GM19463 (cell line): ENCODE measurements around the gene KRT73.

Source experiments
- ATAC-seq: cut with Tn5 transposase; IDR thresholded peaks from one replicate; pipeline ENCODE4 v1.9.1; 2021; ENCODE audit warnings: mild to moderate bottlenecking, moderate library complexity; ENCODE audit not compliant: unreplicated experiment

Gene KRT73

DNA sequence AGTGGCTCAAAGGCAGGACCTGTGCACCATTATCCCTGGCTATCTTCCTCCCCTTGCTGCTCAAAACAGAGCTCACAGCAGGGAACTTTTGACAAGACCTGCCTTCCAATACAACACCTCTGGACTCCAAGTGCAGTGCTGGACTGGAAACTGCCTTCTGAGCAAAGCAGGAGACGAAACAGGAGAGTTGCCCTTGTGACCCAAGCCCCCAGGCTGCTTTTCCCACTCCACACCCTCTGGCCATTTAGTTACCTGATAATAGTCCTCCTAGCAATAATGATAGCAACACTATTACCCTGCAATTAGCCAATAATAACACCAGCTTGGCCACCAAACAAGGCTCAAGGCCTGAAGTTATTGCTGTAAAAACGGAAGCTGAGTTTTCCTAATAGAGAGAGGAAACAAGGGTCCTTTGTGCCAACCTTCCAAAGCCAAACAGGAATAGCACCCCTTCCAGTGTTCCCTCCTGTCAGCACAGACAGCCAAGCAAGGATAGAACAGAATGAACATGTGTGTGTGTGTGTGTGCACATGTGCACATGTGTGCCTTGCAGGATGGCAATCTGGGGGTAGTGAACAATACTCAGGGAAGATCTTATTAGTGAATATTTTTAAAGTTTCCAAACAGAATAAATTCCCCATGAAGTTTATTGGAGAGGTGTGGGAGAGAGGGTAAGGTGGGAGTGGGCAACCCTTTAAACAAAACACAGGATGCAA, 9.2 kb upstream of the KRT73 start:
- no peak for ATAC-seq

DNA sequence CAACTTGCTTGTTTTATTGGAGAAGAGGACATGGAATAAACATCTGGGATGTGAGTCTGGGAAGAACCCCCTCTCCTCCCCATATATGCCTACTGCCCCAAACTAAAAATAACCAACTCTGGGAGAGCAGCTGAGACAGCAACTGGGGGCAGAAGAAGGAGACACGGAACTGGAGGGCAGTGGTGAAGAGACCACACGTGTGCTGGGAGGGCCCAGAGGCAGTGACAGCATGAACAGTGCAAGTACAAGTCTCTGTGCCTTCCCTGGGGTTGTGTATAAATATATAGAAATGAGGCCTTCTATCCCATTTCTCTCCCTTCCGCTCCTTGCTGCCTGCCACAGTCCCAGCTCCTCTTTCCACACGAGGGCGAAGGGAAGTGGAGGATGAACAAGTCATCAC, 4.0 kb upstream of the KRT73 start:
- no peak for ATAC-seq

DNA sequence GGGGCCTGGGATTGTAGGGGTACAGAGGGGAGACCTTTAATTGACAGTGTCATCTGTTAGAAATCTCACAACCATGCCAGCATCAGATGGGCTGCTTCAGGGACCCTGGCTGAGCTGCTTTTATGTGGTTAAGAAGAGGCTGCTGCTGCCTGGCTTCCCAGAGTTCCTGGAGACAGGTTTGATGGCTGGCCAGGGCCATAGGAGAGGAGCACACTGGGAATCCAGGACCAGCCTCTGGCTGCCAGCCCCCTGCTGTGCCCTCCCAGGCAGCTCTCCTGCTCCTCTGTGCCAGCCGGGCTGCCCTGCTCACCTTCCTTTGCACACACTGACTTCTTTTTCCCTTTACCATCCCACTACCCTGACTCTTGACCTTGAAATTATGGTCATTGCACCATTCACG, 507 bp upstream of the KRT73 start:
- ATAC-seq: no peak

DNA sequence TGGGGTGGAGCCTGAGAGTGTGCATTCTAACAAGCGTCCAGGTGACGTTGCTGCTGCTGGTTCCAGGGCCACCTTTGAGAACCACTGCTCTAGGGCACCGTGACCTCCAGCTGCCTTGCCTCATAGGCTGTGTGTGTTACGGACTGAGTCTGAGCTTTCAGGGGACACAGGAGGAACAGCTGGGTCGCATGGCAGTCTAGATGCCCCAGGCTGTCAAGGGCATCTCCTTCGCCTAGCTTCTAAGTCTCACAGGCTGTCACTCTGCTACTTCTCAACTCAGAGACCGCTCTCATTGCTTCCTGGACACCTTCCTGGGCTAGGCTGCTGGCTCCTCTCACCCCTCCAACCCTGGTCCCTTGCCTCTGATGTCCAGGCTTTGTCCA, 965 bp downstream of the KRT73 start:
- ATAC-seq: no peak

DNA sequence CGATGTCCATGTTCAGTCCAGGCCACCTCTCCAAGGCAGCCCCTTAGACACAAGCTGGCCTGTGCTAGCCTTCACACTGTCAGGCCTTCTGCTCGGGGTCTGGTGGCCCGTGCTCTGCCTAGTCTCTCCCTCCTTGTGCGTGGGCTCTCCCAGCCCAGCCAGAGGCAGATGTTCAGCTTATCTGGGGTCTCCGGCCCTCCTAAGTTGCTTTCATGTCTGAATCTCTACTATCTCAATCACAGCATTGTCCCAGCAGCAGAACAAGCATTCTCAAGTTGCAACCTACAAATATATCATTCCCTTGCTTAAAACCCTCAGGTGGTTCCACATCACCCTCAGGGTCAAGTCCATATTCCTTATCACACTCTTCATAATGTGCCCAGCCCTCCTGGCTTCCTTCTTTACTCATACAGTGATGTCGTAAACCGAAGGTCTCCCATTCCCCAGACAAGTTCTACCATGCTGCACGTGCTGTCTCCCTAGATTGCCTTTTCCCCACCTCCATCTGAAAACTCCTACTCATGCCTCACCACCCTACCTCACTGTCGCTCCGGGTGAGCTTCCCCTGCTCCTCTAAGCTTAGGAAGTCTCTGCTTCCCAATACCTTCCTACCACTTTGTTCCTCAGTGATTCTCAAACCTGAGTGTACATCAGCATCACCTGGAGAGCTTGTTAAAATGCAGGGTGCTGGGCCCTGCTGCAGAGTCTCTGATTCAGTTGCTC, 1.5 kb downstream of the KRT73 start:
- no peak for ATAC-seq

DNA sequence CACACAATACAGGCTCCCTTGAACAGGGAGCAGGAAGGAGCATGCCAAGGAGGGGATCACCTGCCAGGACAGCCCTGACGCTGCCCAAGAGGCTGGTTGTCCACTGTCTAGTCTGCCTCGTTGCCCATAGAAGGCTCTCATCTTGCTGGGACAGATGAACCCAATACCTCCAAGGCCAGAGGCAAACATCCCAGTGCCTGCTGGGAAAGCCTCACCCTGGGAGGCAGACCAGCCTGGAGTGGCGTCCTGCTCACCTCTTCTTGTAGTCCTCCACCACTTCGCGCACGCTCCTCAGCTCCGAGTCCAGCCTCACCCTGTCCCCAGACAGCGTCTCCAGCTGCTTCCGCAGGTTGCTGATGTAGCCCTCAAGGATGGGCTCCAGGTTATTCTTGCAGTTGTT, 2.4 kb downstream of the KRT73 start:
- no peak for ATAC-seq

DNA sequence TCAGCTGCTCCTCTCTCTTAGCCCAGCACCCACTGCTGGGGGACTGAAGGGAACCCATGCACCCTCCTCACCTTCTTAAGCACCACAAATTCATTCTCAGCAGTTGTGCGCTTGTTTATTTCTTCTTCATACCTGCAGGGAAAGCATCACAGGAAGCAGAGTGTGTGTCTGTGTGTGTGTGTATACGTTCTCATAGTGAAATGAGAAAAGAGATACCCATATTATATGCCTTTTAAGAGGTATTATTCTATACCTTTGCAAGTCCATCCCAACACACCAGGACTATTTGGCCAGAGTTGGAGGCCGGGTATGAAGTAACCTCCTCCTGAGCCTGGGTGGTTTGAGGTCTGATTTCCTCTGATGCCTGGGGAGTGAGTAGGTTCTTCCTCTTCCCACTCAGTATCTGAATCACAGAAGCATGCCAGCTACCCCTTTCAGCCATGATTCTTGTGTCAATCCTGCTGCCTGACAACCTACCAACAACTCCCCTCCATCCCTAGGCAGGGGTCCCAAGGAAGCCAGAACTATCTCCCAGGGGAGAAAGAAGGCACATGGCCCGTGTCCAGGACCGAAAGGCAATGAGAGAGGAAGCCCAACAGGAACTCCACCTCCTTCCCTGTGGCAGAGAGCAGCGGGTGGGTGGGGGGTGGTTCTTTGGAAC, 3.0 kb downstream of the KRT73 start:
- ATAC-seq: no peak

DNA sequence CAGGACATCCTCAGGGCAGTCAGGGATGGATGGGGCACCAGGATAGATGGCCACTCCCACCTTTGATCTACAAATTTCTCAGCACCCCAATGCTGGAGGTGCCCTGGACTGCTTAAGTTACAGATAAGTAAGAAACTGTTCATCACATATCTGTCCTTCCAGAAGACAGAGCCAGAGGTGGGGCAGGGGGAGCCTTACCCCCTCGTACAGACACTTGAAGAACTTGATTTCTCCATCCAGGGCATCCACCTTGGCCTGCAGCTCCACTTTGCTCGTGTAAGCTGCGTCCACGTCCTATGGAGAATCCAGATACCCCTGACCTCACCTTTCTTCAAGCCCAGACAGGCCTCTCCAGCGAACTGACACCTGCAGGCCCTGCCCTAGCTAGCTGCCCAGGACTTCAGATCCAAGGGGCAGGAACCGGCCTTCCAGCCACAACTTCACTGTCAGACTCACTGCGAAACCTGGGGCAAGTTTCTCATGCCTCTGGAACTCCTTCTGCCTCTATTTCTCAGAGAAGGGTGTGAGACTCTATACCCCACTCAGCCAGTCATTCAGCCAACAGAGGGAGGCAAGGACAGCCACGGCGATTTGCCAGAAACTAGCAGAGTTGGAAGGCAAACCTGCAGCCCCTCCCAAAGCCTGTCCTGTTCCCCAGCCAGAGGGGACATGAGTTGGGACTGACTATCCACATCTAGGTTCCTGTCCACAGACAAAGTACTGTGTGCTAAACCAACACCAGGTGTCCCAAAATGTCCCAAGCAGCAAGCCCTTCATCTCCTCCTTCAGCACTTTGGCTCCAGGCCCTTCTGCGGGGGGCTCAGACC, 3.8 kb downstream of the KRT73 start:
- no peak for ATAC-seq

DNA sequence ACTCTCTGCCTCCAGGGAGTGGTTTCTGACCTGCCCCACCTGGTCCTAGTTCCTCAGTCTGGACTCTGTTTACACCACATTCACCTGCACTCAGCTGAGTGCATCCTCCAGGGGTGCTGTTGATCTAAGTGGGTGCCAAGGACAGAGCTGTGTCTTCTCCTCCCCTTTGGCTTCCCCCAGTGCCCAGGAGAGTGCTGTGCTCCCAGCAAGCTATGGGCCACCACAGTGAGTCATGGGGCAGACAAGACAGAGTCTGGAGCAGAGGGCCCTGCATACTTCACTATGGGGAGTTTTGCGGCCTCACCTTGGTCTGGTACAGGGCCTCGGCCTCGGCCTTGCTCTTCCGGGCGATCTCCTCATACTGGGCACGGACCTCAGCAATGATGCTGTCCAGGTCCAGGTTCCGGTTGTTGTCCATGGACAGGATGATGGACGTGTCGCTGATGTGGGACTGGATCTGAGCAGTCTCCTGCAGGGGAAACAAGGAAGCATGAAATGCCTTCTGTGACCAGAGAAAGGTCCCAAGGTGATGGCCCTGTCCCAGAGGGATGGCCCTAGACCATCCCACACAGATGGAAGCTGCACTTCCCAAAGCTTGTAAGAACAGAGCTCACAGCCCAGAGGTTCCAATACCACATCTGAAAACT, 4.9 kb downstream of the KRT73 start:
- no peak for ATAC-seq

DNA sequence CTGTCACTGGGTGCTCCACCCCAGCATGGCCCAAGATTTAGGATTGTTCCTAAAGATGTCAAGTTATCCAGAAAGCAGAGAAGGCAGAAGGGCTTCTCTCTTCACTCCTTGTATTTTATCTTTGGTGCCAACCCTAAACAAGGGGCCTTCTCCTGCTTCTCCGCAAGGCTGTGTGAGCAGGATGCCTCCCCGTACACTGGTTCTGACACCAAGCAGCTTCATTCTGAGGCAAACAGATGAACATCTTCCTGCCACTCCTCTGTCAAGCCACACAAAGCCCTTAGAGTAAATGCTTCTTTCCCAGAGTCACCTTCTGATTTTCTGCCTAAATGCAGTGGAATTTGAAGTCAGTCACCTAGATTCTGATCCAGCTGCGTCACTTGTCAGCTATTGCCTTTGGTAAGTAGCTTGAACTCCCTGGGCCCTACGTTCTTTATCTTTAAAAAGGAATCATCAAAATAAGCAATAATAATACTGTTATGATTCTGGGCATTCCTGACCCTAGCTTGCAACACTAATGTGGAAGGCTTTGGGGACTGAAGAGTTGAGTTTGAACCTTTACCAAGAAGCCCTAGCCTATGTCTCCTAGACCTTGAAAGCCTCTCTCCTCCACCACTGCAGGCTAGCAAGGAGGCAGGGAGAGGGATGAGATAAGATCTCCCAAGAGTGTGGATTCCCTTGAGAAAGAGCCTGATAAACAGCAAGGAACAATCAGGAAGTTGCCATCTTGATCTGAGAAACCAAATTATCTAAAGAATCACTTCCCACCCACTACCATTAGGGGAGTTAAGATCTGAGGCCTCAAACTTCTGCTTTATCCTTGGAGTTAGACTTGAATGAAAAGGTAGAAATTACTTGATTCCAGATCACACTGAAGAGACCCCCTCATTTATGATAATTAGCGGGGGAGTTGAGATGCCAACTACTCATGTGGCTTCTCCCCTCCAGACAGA, 5.7 kb downstream of the KRT73 start:
- no peak for ATAC-seq

DNA sequence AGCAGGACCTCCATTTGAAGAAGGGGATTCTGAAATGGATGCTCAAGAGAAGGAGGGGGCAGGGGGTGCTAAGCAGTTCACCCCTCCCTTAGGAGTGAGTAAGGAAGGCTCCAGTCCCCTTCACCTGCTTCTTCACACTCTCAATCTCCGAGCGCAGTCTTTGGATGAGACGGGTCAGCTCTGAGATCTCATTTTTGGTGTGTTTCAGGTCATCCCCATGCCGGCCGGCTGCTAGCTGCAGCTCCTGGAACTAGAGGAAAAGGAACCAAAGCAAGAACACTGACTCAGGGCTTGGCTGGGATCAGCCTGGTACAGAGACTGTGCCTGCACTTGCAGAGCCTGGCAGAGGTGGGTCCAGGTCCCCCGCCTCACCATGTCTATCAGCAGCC, 7.3 kb downstream of the KRT73 start:
- ATAC-seq: no peak

DNA sequence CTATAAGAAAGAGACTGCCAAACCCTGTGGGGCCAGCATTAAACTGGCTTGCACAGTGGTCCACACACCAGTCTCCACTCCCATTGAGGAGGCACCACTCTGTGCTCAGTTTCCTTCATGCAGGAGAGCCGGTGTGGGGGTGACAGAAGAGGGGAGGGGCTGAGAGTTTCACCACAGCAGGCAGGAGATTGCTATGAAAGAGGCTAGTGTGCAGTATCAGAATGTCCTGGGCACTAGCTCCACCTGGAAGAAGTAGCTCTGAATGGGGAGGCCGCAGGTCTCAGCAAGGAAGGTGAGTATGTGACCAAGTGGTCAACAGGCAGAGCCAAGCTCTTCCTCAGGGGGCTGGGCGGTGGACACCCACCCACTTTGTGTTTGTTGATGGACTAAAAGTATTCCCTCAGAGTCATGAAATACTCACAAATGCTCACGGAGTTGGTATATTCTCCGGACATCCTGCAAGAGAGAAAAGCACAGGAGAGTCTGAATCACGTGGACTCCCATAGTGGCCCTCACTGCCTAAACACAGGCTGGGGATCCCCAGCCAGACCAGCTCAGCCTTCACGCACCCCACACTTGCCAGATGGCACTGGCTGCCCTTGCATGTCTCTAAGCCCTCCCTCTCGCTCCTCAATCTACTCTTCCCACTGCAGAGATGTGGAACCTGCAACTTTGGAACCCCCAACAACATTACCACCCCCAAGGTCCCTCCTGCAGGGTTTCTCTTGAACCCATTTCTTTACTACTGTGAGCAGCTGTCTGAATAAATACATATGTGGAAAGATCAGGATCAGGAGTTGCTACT, 9.3 kb downstream of the KRT73 start:
- ATAC-seq: no peak

DNA sequence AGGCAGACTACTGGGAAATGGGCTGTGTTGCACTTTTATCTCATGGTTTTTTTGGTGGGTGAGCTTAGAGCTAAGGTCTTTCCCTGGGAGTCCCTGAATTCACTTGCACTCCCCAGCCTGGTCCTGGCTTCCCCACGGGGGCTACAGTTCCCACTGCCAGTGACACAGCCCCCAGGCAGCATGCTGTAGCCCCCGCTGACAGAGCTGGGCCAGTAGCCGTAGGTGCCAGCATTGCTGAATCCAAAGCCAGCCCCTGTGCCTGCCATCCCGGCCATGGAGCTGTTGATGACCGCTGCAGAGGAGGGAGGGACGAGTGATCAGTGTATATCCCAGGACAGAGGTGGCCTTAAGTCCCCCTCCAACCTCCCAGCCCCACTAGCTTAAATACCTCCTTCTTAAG, 10.2 kb downstream of the KRT73 start:
- no peak for ATAC-seq

DNA sequence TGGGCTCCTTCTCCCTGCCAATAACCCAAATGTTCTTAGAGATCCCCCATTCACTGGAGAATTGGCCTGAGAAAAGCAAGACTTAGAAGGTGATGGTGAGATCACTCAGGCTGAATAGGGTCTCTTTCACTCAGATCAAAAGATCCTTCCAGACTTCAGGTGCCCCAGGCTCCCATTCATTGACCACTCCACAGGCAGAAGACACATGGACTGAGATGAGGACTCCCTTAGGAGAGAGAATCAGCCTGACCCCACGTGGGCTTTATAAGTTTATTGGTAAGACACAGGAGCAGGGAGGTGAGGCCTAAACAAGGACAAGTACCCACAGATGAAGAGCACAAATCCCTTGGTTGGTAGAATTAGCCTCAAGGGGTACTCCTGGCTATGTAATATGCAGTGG, 11.0 kb downstream of the KRT73 start:
- no peak for ATAC-seq

DNA sequence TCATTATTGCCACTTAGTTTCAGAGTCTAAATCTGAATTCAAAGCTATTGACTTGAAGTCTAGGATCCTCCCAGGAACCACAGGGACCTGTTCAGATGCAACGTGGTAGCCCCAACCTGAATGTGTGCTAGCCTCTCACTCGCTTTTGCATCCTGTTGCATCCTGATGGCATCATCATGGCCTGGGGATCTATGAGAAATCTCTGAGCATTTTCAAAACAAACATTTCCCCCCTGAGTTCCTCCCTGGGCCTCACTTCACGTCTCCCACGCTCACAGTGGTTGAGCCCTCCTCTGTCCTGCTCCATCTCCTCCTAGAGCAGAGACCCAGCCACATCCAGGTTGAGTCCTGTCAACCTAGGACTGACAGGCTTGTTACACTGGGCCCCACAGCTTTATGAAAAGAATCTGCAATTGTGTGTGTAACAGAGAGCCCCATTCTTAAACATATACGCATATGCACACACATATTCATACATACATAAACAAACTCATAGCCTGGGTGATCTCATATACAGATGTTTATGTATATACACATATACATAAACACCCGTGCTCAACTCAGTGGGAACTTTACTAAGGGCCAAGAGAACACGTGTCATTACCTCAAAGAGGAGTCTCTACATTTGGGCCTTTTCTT, 11.7 kb downstream of the KRT73 start:
- ATAC-seq: no peak

DNA sequence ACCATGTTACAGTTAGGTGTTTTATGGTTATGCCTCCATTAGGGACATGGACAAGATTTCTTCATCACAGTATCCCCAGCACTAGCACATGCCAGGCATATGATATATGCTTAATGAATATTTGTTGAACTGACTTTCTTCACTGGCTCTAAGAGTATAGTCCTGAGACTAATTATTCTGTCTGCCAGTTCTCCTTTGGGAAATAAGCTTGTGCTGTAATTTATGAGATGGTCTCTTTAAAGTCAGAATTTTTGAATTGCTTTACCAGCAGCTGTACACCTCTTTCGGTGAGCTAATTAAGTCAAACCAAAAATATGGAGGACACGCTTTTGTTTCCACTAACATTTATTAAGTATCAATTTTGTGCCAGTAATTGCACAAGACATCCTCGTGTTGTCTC, 12.3 kb downstream of the KRT73 start:
- no peak for ATAC-seq

DNA sequence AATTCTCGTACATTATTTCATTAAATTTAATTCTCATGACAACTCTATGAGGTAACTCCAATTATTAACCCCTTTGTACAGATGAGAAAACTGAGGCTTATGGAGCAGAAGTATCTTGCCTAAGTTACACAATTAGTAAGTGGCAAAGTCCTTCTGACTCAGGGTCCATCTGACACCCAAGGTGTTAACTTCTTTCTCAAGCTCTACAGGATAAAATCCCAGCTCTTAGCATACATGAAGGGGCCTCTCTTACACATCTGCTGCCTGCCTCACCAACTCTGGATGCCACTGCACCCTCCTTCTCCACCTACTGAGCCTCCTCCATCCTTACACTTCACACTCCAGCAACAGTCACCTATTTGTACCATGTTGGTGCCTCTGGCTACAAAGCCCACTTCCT, 12.8 kb downstream of the KRT73 start:
- no peak for ATAC-seq

DNA sequence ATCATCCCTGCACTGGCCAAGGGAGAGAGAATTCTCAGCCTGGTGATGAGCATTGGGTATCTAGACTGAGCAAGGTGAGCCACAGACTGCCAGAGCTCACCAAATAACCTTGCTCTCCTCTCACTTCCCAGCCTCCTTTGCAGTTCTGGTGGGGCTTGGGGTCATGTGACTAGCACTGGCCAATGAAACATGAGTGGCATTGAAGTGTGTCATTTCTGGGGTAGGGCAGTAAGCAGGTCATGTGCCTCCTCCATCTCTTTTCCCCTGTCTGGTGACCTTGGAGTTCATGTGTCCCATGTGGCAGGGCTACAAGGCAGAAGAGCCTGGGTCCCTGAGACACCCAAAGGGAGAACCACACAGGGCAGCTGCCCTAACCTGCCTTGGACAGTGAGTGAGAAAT, 13.5 kb downstream of the KRT73 start:
- no peak for ATAC-seq

DNA sequence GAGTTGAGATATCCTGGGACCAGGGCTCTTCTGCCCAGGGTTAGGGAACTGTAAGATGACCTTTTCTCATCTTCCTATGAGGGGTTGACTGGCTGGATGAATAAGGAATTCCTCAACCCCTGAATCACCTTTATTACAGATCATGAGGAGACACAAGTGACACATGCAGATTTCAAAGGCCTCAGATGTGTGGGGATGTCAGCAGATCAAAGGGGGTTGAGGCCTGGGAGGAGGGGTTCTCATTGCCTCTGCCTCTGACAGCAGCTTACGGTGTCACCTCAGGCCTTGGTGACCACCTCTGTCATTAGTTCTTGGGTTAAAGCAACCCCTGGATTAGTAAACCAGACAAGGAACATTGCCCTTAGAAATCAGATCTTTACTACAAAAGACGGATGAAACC, 15.0 kb downstream of the KRT73 start:
- ATAC-seq: no peak
